ENCODE results near the gene DPH2. TPM values are rescaled to one million over a fixed set of nuclear protein-coding genes. Genes with fewer than 3 reads are reported as not detected.

DPH2 gene
- polyA plus RNA-seq, 3 donors: 13.0 to 23.6 (median 14.1) TPM

- peaks cover 6% of the 10 kb centered on the region for H3K79me2 ChIP-seq (ENCODE audit: insufficient read depth, low read length)
- H3K27ac Mint-ChIP-seq: no peak overlapping the region
- no peak overlapping the region for H3K9ac ChIP-seq (ENCODE audit: insufficient read depth, low read length, poor library complexity, severe bottlenecking)
- DNase-seq: no peak
- no peak overlapping the region for H2AFZ ChIP-seq (ENCODE audit: insufficient read depth, low read depth, low read length, poor library complexity, severe bottlenecking)
- H3K9me3 Mint-ChIP-seq: no peaks in the 10 kb centered on the region
- intact Hi-C loops (cut with micrococcal nuclease): loop anchor here in 1 of 2 donors (10.0 kb wide), 1 partner anchor 288 kb away; the partner anchor contains the start of gene KDM4A
- 74% methylated on average over 3 of the region's 3 CpGs for WGBS (ENCODE audit: insufficient coverage)
- no peak overlapping the region for H3K27ac ChIP-seq (ENCODE audit: low read depth in 1 of 2, low read length in 2 of 2)
- H3K4me3 Mint-ChIP-seq: no peak overlapping the region
- H4K20me1 ChIP-seq (ENCODE audit: insufficient read depth, low read length): no peaks in the 10 kb centered on the region
- no peak overlapping the region for H3K4me3 ChIP-seq (replicated peaks in 1 of 3; ENCODE audit: low read depth in 2 of 3, low read length in 3 of 3)
- H3K4me1 ChIP-seq (ENCODE audit: control insufficient read depth in 1 of 2, insufficient read depth in 2 of 2, low read length in 2 of 2): peaks cover 11 to 16% of the 10 kb centered on the region in 2 donors
- no peak for TF ChIP-seq CTCF (IDR thresholded peaks at IDR 0.05)
- H3K4me1 Mint-ChIP-seq: peaks cover 37% of the 10 kb centered on the region
- peaks cover 0 to 4% of the 10 kb centered on the region in 2 donors for H3K36me3 Mint-ChIP-seq
- H3K27me3 Mint-ChIP-seq (ENCODE audit: low read depth in 3 of 3): peaks cover 0 to 2% (median 0%) of the 10 kb centered on the region in 3 donors
- H3K4me2 ChIP-seq (replicated peaks; ENCODE audit: extremely low read depth, low read length, poor library complexity, severe bottlenecking): no peak overlapping the region
- H3K9me3 ChIP-seq (replicated peaks in 1 of 2; ENCODE audit: control insufficient read depth in 1 of 2, insufficient read depth in 1 of 2, low read length in 2 of 2): no peaks in the 10 kb centered on the region
- no peaks in the 10 kb centered on the region for H3K36me3 ChIP-seq (replicated peaks in 1 of 2; ENCODE audit: control insufficient read depth in 1 of 2, insufficient read depth in 2 of 2, low read length in 2 of 2)
- no peaks in the 10 kb centered on the region for H3K27me3 ChIP-seq (ENCODE audit: control insufficient read depth in 2 of 2, insufficient read depth in 2 of 2, low read length in 2 of 2)
Measured at GRCh38 chr1:43942411-43942810, 27.4 kb upstream of the DPH2 start.

- Histone ChIP-seq H2AFZ (ENCODE audit: insufficient read depth, low read depth, low read length, poor library complexity, severe bottlenecking) (no peak overlapping the region), H3K4me3 (replicated peaks in 1 of 3; ENCODE audit: low read depth in 2 of 3, low read length in 3 of 3) (no peak overlapping the region), H3K36me3 (replicated peaks in 1 of 2; ENCODE audit: control insufficient read depth in 1 of 2, insufficient read depth in 2 of 2, low read length in 2 of 2) (peaks cover 4 to 11% of the 10 kb centered on the region in 2 donors), H3K9me3 (replicated peaks in 1 of 2; ENCODE audit: control insufficient read depth in 1 of 2, insufficient read depth in 1 of 2, low read length in 2 of 2) (no peaks in the 10 kb centered on the region), H3K4me2 (replicated peaks; ENCODE audit: extremely low read depth, low read length, poor library complexity, severe bottlenecking) (no peak overlapping the region), H3K9ac (ENCODE audit: insufficient read depth, low read length, poor library complexity, severe bottlenecking) (no peak overlapping the region), H3K27me3 (ENCODE audit: control insufficient read depth in 2 of 2, insufficient read depth in 2 of 2, low read length in 2 of 2) (no peaks in the 10 kb centered on the region), H4K20me1 (ENCODE audit: insufficient read depth, low read length) (no peaks in the 10 kb centered on the region), H3K79me2 (ENCODE audit: insufficient read depth, low read length) (peaks cover 19% of the 10 kb centered on the region), H3K27ac (ENCODE audit: low read depth in 1 of 2, low read length in 2 of 2) (no peak overlapping the region), H3K4me1 (ENCODE audit: control insufficient read depth in 1 of 2, insufficient read depth in 2 of 2, low read length in 2 of 2) (peaks cover 20 to 25% of the 10 kb centered on the region in 2 donors)
- WGBS (ENCODE audit: insufficient coverage): 100% methylated on average over 1 of the region's 1 CpG
- Mint-ChIP-seq H3K9me3 (no peaks in the 10 kb centered on the region), H3K27ac (peak overlapping the region in 1 of 7 donors; percentile 0), H3K4me3 (no peak overlapping the region), H3K36me3 (peaks cover 7% of the 10 kb centered on the region in 2 donors), H3K4me1 (peaks cover 47% of the 10 kb centered on the region), H3K27me3 (ENCODE audit: low read depth in 3 of 3) (no peaks in the 10 kb centered on the region)
- intact Hi-C loops (cut with micrococcal nuclease): loop anchor here in 1 of 2 donors (5.0 to 10.0 kb wide), 2 partner anchors 238 to 290 kb away; partner anchors contain the start of genes KDM4A and ST3GAL3
- no peak for TF ChIP-seq CTCF (IDR thresholded peaks at IDR 0.05)
- DNase-seq: no peak
Measured at GRCh38 chr1:43944860-43945259, 24.9 kb upstream of the DPH2 start.
